Sigmoid colon (tissue), 4 donors: ENCODE data around the gene NUP62CL.

Experiments used
- EP300 ChIP-seq, 4 donors: sonication (generic); formaldehyde crosslinking; IDR thresholded peaks; one replicate each; pipeline ENCODE4 v1.6.1; 2017; ENCODE audit warnings: antibody characterized with exemption in 4 of 4
- POLR2A ChIP-seq, 2 donors: fragments of 450-650 bp; IDR thresholded peaks; one replicate each; pipeline ENCODE4 v1.6.1; 2016; ENCODE audit warnings: antibody characterized with exemption in 2 of 2, mild to moderate bottlenecking in 2 of 2, moderate library complexity in 2 of 2
- POLR2AphosphoS5 ChIP-seq, 4 donors: sonication (generic); formaldehyde crosslinking; IDR thresholded peaks; one replicate each; pipeline ENCODE4 v1.6.1; 2017; ENCODE audit warnings: antibody characterized with exemption in 4 of 4
- TF ChIP-seq, protein P1 (sequence below), 4 experiments: fragments of 450-650 bp in 3 of 4; fragments of 200-600 bp in 1 of 4; IDR thresholded peaks; one replicate each; pipeline ENCODE4 v1.5.1; 2016 to 2019; ENCODE audit warnings: antibody characterized with exemption in 4 of 4, mild to moderate bottlenecking in 3 of 4, moderate library complexity in 2 of 4

DNA sequence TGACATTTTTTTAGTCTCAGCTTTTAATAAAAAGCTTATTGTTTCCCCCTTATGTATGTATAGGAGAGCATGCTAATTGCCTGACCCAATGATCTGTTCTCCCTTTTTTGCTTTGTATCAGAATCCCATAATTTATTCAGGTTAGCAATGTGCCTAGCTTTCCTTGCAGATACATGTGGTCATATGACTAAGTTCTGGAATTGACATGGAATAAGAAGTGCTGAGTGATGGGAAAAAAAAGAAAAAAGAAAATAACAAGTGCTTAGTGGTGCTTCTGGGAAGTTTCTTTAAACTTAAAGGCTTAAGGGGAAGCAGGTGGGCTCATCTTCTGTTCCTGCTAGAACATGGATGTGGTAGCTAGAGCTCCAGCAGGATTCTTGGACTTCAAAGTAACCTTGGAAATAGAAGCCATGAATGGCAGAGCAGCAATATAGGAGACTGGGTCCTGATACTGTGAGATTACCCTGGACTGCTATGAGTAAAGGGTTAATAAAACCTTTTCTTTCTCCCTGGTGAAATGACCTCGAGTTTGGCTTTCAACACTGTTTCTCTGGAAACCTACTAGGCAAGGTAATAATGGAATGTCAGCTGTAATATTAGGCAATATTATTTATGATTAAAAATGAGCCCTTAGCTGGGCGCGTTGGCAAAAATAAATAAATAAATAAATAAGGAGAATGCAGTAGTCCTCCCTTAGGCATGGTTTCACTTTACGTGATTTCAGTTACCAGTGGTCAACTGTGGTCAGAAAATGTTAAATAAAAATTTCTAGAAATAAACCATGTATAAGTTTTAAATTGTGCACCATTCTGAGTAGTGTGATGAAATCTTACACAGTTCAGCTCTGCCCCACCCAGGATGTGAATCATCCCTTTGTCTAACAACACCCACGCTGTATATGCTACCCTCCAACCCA lies 70.9 kb downstream of the NUP62CL start:
- TF ChIP-seq POLR2AphosphoS5 (IDR thresholded peaks at IDR 0.05): no peak
- no peak for TF ChIP-seq EP300 (IDR thresholded peaks at IDR 0.05)
- TF ChIP-seq, protein P1, sequence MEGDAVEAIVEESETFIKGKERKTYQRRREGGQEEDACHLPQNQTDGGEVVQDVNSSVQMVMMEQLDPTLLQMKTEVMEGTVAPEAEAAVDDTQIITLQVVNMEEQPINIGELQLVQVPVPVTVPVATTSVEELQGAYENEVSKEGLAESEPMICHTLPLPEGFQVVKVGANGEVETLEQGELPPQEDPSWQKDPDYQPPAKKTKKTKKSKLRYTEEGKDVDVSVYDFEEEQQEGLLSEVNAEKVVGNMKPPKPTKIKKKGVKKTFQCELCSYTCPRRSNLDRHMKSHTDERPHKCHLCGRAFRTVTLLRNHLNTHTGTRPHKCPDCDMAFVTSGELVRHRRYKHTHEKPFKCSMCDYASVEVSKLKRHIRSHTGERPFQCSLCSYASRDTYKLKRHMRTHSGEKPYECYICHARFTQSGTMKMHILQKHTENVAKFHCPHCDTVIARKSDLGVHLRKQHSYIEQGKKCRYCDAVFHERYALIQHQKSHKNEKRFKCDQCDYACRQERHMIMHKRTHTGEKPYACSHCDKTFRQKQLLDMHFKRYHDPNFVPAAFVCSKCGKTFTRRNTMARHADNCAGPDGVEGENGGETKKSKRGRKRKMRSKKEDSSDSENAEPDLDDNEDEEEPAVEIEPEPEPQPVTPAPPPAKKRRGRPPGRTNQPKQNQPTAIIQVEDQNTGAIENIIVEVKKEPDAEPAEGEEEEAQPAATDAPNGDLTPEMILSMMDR (IDR thresholded peaks at IDR 0.05): no peak
- TF ChIP-seq POLR2A (IDR thresholded peaks at IDR 0.05): no peak
